HG02973 (cell line): ENCODE results near the gene VPS9D1.
A peak's percentile ranks its signal among the peaks of the same experiment; 100 is the strongest.
"Not testable (repeated sequence)": the region's sequence is repeated elsewhere in the genome, so short reads cannot be mapped to it uniquely, and the experiment has no call there.

Experiments used
- ATAC-seq: cut with Tn5 transposase; IDR thresholded peaks from one replicate; pipeline ENCODE4 v1.9.1; 2021; ENCODE audit warnings: moderate library complexity; ENCODE audit not compliant: unreplicated experiment

Gene VPS9D1

DNA sequence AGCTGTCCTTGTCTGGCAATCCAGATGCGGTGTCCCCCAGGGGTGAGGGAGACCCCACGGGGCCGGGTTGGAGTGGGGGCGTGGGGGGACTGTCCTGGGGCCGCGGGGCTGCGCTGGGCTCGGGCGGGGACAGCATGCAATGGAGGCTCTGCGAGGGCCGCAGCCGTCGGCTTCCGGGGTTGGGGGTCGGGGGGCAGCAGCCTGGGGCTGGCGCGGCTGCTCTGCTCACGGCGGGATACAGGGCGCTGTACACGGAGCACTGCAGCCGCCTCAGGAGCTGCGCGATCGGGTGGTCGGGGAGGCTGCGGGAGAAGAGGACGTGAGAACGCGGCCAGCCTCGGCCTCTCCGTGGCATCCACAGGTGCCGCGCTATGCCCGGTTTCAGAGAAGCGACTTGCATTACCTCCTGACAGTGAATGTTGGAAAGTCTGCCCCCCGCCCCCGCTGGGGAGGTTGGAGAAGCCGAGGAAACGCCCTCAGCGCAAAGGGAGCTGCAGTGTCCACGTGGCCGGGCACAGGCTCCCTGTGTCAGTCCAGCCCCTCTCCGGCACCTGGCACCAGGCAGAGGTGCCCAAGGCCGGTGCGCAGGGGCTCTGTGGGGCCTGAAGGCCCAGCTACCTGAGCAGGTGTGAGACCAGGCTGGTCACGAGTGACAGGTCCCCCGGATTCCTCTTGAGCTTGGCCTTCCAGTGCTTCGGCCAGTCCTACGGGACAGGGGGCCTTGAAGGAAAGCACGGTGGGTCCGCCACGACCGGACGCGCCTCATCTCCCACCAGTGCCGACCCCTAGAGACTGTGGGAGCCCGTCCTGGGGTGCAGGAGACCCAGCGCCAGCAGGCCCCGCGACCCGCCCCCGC is 9.8 kb downstream of the VPS9D1 start:
- ATAC-seq, result no peak

DNA sequence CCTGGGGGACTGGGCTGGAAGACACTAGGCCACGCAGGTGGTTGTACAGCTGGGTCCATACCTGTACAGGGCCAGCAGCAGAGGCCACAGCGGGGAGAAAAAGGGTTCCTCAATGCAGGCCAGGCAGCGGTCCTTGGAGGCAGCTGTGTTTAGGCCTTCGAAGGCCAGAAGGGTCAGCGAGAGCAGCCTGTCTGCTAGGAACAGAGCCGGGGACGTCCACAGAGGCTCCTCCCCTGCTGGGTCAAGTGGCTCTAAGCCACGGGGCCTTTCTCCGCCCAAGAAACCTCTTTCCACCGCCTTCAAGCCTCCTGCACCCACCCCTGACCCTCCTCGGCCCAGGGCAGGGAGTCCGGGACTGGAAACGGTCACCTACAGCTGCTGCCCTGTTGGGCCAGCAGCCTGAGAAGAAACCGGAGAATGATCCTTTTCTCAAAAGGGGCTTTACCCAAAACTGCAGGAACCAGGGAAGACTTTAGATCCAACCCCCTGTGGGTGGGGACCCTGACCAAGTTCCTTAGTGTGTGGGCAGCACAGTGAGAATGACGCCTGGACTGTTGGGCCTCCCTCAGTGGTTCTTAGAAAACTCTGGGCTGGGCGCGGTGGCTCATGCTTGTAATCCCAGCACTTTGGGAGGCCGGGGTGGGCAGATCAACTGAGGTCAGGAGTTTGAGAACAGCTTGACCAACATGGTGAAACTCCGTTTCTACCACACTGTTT is 10.8 kb downstream of the VPS9D1 start:
- ATAC-seq, result no peak

DNA sequence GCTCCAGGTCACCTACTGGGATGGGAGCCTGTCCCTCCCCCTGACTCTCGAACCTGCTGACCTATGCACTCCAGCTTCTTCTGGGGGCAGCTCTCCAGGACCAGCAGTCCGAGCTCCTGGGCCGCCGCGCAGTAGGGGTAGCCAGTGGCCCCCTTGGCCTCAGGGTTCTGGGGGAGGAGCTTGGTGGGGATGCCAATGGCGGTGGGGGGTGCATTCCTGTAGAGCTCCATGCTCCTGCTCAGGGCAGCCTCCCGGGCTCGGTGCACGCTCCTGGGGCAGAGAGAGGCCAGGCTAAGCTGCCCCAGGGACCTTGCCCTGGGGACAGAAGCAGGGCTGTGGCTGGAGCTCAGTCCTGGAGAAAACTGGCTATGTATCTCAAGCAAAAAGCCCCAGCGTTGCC is 11.5 kb downstream of the VPS9D1 start:
- ATAC-seq, result no peak

DNA sequence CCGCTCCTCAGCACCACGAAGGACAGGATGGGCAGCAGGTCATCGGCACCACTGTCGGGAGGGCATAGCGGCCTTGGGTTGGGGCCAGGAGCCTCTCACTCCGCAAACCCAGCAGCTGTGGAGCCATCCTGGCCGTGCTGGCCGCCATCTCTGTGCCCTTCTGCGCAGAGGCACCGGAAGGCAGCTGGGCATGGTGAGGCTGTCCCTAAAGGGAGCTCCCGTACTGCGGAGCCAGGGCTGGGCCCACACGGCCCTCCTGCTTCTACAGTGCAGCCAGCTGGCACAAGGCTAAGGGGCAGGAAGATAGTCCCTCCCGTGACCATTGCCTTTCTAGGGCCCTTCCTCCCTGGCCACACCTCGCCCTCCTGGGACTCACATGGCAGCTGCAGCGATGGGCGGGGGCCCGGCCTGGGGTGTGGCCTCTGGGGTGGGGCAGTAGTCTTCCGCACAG is 12.2 kb downstream of the VPS9D1 start:
- ATAC-seq, result no peak

DNA sequence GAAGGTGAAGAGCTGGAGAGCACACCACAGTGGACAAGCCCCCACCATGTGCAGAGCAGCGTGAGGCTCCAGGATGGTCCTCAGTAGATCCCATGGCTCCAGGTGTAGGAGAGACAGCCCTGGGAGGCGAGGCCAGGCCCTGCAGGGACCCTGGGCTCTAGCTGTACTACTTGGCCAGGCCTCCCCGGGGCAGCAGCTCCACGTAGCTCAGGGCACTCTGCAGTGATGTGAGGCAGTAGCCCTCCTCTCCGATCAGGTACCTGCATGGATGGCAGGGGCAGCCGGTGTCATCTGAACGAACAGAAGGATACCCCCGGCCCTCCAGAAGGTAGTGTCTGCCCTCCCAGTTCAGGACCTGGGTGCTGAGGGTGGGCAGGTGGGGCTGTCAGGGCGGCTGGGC is 13.0 kb downstream of the VPS9D1 start:
- ATAC-seq, result no peak

DNA sequence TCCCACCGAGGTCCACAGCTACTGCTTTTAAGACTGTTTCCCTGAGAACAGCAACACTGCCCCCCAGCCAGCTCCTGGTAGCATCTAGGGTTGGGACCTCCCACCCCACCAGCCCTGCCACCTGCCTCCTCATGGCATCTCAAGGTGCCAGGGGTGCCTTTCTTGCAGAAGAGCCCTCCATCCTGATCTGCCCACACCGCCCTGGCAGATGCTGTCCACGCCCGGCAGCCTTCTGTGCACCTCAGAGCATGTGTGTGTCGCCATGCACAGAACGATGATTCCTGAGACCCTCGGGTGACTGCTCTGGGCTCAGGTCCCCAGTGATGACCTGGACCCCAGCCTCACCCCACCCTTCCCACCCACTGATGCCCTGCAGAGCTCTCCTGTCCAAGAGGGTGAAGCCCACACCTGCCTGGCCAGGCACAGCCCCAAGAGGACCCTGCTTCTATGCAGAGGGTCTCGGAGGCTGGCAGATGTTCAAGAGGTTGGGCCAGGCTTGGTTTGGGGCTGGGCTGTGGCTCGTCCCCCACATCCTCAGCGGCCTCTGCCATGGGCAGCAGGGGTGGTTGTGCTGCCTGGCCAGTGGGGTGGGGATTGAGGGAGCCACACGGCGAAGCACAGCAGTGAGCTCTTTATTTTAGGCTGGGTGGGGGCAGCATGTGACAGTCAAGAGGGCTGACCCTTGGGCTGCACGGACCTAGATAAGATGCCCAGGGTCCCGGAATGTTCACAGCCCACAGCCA is 14.0 kb downstream of the VPS9D1 start:
- ATAC-seq, result no peak

DNA sequence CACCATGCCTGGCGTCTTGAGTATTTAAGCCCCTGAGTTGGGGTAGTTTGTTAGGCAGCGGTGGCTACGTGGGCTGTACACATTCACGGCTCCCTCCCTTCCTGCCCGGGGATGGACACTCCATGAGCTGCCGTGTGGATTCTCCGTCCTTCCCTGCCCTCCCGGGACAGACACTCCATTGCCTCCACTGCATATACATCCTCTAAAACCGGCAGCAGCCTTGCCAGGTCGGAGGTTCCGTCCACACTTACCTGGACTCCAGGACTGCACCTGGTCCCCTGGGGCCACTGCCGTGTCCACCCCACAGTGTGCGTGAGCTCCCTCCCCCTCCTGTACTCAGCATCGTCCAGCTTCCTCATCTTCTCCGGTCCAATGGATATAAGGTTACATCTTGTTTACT is 15.7 kb downstream of the VPS9D1 start:
- ATAC-seq, result no peak

DNA sequence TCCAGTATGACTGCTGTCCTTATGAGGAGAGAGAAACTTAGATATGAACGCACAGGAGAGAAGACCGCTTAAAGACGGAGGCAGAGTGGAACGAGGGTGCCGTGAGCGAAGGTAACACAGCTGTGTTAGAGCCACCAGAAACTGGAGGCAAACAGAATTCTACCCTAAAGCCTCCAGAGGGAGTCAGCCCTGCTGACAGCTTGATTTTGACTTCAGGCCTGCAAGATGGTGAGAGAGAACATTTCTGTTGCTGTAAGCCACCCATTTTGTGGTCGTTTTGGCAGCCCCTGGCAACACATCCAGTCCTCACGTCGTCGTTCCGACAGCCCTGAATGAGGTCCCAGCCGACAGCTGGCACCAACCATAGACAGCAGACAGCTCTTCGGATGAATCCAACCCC is 16.4 kb downstream of the VPS9D1 start:
- no peak for ATAC-seq

DNA sequence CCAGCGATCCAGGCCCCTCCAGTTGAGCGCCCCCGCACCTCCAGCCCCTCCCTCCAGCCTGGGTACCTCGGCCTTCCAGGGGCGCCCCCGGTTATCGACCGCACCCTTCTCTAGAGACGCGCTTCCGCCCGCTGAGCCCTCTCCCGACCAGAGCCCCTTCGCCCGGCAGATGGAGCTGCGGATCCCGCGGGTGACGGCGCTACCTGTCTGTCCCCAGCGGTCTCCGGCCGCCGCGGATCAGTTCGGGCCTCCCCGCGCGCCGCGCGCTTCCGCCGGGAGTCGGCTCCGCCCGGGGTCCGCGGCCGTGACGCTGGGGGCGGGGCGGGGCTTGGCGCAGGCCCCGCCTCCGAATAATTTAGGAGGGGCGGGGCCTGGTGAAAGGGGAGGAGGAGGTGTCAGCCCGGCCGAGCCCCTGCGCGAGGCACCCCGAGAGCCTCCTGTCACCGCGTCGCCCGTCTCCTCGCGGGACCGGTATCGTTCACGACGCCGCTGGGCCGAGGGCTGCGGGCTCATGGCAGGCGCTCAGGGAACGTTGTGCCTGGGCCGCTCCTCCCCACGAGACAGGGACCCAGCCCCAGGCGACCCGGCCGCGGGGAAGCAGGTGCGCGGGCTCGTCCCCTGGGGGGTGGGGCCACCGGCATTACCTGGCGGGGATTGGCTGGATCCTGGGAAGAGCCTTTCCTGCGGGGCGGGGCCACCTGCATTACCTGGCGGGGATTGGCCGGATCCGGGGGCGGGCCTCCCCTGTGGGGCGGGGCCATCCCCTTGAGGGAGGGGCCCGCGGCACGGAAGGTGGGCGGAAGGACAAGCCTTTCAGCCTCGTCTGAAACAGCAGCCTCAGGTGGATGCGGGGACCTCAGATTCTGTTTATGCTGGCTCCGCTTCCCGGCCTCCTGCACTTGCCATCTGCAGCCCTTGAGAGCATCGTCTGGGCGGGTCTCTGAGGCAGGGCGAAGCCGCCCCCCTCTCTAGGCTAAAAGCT is 19.0 kb downstream of the VPS9D1 start, which contains the start of gene SPATA2L:
TSS of gene SPATA2L (minus strand) at position 281 of the 982 bp plus-strand sequence. CDS start 473 bp downstream, outside the sequence.
- ATAC-seq, result peak; percentile 57

DNA sequence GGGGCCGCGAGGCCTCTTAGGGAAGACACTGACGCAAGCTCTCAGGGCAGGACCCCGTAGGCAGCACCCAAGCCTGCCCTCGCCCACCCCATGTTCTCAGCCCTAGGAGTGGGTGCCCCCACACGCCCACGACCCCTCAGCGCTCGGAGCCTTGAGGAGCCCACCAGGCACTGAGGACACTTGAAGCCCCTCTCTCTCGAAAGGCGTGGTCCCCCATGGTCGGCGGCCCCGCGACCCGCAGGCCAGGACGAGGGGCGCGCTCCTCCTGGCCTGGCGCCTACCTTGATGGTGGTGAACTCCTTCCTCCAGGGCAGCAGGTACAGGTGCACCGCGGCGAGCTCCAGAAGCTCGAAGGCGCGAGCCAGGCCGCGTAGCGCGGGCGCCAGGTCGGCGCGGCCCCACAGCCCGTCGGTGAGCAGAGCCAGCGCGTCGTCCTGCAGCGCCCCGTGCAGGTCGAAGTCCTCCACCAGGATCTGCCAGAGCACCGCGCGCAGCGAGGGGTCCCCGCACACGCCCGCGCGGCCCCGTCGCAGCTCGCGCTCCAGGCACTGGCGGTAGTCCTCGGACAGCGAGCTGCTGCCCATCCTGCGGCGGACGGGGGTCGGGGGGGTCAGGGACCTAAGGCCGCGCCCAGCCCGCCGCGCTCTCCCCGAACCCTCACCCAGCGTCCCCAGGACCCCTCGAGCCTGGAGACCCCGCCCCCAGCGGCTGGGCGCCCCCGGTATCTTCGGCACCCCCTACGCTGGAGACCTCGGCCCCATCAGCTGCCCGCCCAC is 19.9 kb downstream of the VPS9D1 start:
- peak; percentile 14 for ATAC-seq

DNA sequence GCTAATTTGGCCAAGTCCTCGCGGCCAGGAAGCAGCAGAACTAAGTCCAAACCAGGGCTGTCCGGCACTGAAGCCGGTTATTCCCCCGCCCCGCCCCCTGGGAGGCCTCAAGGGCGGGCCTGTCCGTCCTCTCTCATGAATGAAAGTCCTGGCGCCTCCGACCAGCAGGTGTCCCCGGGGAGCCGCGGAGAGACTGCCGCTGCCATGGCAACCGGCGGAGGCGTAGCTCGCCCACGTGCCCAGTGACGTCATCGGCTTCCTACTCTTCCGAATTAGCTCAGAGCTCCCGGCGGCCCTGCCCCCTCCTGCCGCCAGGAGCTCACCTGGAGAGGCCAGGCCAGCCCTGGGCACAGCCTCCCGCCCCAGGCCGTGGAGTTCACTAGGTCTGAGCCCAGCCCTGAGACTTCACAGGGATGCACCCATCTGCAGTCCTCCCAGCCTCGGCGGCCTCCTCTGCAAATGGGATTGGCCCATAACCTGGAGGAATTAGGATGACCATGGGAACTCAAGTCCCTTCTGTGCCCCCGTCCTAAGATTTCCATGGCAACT is 20.5 kb downstream of the VPS9D1 start:
- ATAC-seq, result peak; percentile 37

DNA sequence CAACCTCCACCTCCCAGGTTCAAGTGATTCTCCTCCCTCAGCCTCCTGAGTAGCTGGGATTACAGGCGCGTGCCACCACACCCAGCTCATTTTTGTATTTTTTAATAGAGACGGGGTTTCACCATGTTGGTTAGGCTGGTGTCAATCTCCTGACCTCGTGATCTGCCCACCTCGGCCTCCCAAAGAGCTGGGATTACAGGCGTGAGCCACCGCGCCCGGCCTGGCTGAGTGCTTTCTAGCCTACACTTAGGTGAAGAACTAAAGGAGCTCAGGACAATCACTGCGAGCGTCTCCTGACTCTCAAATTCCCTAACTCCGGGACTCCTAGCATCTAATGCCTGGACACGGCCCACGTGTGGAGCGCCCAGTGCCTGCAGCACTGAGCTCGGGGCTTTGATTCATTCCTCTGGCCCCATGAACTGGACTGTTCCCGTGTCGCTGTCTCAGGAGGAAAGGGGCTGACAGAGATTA is 21.0 kb downstream of the VPS9D1 start:
- ATAC-seq, result not testable (repeated sequence)

DNA sequence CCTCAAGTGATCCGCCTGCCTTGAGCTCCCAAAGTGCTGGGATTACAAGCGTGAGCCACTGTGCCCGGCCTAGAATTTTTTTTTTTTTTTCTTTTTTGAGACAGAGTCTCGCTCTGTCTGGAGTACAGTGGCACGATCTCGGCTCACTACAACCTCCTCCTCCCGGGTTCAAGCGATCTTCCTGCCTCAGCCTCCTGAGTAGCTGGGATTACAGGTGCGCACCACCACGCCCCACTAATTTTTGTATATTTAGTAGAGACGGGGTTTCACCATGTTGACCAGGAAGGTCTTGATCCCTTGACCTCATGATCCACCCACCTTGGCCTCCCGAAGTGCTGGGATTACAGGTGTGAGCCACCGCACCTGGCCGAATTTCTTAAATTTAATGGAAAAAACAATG is 22.0 kb downstream of the VPS9D1 start:
- ATAC-seq, result not testable (repeated sequence)

DNA sequence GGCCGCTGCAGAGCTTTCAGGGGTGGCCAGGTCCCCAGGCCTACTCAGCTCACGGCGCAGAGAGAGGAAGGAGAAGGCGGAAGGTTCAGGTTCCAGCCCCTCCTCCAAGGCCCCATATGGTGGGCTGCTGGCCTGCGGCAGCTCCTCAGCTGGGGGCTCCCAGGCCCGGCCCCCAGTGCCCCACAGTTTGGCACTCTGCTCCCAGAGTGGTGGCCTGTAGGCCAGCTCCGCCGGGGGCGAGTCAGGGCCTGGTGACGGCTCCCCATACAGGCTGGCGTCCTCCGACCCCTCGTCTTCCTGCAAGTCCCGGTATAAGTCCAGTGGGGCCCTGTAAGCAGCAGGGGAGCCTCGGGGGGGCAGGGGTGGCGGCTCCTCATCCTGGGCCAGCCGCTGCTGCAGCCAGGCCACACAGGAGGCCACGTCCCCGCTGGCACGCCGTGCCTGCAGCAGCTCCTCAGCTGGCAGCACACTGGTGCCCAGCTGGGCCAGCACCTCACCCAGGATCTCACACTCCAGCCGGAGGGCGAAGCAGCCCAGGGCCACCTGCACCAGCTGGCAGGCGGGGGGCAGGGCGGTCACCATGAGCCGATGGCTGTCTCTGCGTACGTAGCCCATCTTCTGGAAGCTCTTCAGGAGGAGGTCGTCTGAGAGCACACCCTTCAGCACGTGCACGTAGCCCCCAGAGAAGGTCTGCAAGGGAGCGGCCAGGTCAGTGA is 22.9 kb downstream of the VPS9D1 start:
- ATAC-seq, result no peak

DNA sequence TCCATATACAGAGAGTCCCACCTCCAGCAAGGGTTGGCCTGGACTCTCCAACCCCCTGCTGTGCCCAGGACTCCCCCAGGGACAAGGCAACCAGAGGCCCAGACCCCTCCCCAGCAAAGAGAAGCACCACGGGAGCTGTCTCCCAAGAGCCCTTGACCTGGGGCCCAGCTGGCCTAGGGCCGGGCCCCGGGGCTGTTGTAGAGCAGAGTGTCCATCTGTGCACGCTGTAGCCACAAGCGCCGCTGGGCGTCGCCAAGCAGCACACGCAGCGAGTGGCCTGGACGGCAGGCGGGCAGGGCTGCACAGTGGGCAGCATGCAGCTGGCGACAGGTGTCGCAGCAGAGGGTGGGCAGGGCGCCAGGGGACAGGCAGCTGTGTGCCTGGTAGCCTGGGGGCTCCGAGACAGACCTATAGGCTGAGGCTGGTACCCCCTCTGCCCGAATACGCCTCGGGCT is 23.5 kb downstream of the VPS9D1 start:
- ATAC-seq, result no peak

DNA sequence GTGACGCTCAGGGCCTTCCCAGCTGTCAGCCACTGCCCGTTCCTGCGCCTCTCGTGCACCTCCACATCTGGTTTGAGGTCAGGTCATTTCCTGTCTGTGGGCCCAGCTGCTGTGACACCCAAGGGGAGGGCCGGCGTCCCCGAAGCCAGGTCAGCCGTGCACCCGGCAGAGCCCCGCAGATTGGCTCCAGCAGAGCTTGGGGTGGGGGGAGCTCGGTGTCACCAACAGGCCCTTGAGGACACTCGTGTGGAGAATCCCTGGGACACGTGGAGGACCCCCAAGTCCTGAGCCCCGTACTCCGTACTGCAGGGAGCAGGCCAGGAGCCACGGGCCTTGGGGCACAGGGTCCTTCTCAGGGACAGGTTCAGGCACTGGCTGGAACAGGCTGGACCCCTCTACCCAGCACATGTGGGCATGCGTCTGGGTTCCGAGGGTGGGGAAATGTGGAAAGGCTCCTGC is 24.0 kb downstream of the VPS9D1 start:
- no peak for ATAC-seq

DNA sequence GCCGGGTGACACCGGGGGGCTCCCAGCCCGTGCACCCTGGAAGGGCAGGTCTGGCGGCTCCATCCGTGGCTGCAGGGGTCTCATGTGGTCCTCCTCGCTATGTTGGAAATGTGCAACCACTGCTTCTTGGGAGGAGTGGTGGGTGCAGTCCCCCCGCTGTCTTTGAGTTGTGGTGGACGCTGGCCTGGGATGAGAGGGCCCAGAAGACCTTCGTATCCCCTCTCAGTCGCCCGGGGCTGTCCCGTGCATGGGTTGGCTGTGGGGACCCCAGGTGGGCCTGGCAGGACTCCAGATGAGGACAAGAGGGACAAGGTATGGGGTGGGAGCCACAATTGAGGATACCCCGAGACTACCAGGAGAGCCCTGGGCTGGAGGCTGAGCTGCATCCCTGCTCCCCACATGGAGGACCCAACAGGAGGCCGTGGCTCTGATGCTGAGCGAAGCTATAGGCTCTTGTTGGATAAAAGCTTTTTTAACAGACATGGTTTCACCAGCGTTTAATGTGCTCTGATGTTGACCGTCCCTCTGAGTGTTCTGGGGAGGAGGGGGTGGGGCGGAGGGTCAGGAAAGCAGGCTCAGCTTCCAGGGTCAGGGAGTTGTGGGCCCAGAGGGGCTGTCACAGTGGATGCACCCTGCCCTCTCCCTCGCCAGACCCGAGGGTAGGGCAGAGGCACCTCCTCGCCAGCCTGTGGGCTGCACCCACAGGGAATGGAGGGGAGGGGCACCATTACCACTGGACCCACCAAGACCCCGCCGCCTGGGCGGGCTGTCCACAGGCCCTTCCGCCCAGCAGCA is 24.6 kb downstream of the VPS9D1 start:
- no peak for ATAC-seq
